RWPE1 (cell line): ENCODE results near the gene SLC9A1.

Source experiments
- CTCF ChIA-PET: fragments of 350-600 bp; sonication (Branson Sonifier 250); formaldehyde crosslinking; extraction: SDS; loops from one replicate; lab custom pipeline; 2021; lab: Yijun Ruan, JAX
- POLR2A ChIA-PET: fragments of 400-600 bp; formaldehyde crosslinking; extraction: SDS; loops from one replicate; lab custom pipeline; 2020; ENCODE audit warnings: antibody characterized with exemption; ENCODE audit not compliant: low non-redundant PET; lab: Yijun Ruan, JAX
- DNase-seq: peaks from one replicate; pipeline ENCODE4 v3.0.0; 2012; ENCODE audit warnings: low spot score
- H3K27ac ChIP-seq: fragments of 450-650 bp; 2 replicates; pipeline ENCODE4 v1.5.1; 2017
- TF ChIP-seq, protein P1 (sequence below): fragments of 450-650 bp; conservative IDR thresholded peaks from 2 replicates; pipeline ENCODE4 v1.5.1; 2017; ENCODE audit warnings: low read depth, mild to moderate bottlenecking

The SLC9A1 gene

DNA sequence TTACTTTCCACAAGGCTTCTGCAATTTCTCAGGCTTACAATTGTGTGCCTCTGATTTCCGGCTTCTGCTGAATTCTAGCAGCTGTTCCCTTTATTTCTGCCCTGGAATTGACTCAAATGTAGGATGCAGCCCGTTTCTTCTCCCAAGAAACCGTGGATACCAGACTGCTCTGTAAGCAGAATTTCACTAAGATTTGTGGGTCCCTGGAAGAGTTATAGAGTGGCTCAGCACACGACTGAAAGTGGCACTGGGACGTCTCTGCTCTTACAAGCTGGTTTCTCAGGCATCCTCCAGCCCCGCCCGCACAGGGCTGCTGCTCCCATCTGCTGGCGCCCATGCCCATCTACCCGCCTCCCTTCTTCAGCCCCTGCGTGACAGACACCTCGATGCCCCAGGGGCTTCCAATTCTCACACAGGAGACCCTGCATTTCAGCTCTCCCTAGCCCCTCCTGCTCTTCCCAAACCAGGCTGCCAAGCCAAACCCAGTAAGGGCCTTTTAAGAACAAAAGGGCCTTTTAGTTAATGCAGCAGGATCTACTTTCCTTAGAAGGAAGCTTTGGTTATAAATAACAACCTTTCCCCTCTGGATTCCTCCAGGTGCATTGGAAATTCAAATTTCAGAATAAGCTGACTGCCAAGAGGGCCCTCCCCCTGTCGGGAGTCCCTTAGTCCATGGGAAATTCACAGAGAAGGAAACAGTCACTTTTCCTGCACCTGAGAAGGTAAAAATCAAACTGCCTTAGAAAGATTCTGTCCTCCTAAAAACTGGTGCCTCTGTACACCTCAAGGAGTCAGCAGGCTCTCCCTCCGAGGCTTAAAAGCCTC lies 96.9 kb downstream of the SLC9A1 start:
- ChIA-PET POLR2A (no interaction called here), CTCF (interaction anchor here (0.6 to 1.9 kb wide), 3 partner anchors 12 to 278 kb away, joined by 3 to 9 read pairs (median 6); no protein-coding TSS in a partner anchor)
- 0 out of 2 replicates have a peak overlapping the region, but pooled peaks have one; percentile 10 for H3K27ac ChIP-seq
- no peak for DNase-seq
- TF ChIP-seq, protein P1, sequence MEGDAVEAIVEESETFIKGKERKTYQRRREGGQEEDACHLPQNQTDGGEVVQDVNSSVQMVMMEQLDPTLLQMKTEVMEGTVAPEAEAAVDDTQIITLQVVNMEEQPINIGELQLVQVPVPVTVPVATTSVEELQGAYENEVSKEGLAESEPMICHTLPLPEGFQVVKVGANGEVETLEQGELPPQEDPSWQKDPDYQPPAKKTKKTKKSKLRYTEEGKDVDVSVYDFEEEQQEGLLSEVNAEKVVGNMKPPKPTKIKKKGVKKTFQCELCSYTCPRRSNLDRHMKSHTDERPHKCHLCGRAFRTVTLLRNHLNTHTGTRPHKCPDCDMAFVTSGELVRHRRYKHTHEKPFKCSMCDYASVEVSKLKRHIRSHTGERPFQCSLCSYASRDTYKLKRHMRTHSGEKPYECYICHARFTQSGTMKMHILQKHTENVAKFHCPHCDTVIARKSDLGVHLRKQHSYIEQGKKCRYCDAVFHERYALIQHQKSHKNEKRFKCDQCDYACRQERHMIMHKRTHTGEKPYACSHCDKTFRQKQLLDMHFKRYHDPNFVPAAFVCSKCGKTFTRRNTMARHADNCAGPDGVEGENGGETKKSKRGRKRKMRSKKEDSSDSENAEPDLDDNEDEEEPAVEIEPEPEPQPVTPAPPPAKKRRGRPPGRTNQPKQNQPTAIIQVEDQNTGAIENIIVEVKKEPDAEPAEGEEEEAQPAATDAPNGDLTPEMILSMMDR = no peak

DNA sequence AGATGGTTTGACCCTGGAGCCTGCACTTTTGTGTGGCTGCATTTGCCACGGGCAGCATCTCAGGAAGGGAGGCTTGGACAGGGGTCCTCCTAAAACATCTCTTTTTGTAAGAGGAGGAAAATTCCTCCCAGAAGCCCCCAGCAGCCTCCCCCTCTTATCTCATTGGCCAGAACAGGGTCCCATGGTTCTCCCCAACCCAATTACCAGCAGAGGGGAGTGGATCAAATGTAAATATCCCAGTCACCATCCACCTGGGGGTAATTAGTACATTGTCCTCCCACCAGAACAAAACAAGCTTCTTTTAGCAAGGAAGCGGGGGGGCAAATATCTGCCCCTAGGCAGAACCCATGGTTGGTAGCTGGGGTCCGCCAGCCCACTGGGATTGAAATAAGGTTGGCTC lies 97.5 kb downstream of the SLC9A1 start:
- no peak for DNase-seq
- TF ChIP-seq, protein P1 = no peak
- H3K27ac ChIP-seq = no peak overlapping the region
- POLR2A ChIA-PET = interaction anchor here (0.5 kb wide), 1 partner anchor 295 kb away, joined by 3 read pairs; no protein-coding TSS in a partner anchor
- CTCF ChIA-PET = interaction anchor here (0.6 to 1.9 kb wide), 3 partner anchors 12 to 278 kb away, joined by 3 to 9 read pairs (median 6); no protein-coding TSS in a partner anchor

DNA sequence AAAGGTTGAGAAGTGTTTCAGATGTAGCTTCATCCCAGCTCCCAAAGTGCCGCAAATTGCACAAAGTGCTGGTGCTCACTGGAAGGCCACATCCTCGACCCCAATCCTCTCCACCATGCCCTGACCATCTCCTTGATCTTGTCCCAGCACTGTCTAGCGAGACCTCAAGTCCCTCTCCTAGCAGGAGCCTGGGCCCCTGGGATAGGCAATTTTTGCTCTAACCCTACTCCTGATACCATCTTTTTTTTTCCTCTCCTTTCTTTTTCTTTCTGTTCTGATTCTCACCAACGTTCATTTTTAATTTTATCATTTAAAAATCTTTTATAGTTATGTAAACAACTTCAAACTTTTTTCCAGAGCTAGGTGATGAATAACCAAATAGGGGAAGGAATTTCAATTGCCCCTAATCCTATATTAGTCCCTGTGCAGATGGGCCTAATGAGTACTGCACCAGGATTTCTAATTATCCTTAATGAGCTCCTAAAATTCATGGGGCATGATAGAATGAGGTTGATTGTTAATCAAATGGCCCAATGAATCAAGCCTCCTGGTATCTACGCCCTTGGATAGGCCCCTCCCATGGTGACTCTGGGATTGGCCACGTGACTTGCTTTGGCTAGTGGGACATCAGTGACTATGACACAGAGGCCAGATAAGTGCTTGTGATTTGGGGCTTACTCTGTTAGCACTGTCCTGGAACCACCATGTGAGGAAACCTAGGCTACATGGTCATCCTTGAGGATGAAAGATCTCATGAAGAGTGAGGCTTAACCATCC lies 100.8 kb downstream of the SLC9A1 start:
- ChIA-PET POLR2A (no interaction called here), CTCF (interaction anchor here (0.7 to 2.5 kb wide), 6 partner anchors 9 to 248 kb away, joined by 3 to 12 read pairs (median 4); no protein-coding TSS in a partner anchor)
- no peak overlapping the region for H3K27ac ChIP-seq

DNA sequence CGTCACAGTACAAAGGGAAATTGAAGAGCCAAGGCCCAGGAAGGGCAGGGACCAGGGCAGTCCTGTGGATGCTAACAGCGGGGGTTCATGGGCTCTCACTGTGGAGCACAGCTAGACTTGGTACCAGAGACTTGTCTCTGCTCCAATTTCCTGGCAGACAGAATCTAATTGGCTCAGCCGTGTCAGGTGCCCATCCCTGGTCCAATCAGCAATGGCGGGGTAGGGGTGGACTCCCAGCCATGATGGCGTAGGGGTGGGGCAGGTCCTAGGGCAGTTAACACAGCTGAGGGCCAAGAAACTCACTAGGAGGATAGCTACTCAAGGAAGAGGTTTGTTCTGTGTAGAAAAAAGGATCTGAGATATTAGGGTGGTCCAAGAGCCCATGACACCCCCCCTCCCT lies 102.4 kb downstream of the SLC9A1 start:
- H3K27ac ChIP-seq = no peak overlapping the region
- POLR2A ChIA-PET = no interaction called here
- CTCF ChIA-PET = interaction anchor here (0.7 to 0.8 kb wide), 2 partner anchors 45 to 377 kb away, joined by 3 read pairs; no protein-coding TSS in a partner anchor
- DNase-seq = no peak
- TF ChIP-seq, protein P1 = no peak

More for the DNA sequence above, 100.8 kb downstream of the SLC9A1 start:
- TF ChIP-seq, protein P1 = no peak
- DNase-seq = no peak

DNA sequence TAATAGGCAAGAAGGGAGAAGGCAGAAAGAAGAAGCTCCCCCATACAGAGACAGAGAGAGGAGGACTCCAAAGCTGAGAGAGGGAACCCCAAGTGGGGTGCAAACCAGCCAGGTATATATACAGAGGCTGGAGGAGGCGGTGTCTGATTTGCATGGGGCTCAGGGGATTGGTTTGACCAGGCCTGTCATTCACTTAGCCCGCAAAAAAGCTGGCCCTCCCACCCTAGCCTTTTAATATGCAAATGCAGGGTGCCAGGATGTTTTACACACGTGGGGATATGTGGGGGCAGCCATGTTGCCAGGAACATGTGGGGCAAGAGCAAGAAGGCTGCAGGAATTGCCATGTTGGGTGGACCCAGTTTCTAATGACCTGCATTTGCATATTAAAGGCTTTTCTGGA lies 105.3 kb downstream of the SLC9A1 start:
- ChIA-PET POLR2A (no interaction called here), CTCF (interaction anchor here (0.8 kb wide), 1 partner anchor 61 kb away, joined by 3 read pairs; no protein-coding TSS in a partner anchor)
- TF ChIP-seq, protein P1 = no peak
- no peak overlapping the region for H3K27ac ChIP-seq
- no peak for DNase-seq

DNA sequence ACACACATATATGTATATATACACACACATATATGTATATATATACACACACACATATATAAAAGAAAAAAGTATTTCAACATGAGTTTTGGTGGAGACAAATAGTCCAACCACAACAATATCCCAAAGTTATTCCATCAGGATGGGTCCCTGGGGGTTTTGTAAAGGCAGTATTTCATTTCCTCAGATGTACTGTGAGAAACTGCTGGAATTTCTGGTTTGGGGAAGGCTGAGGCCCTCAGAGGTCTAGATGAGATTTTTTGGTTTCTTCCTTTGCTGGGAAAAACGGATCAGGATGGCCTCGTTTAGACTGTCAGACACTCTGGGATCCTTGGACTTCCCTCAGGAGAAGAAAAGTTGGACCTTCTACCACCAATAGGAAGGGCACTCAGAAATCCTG lies 105.8 kb downstream of the SLC9A1 start:
- ChIA-PET CTCF (interaction anchor here (0.8 kb wide), 1 partner anchor 62 kb away, joined by 3 read pairs; no protein-coding TSS in a partner anchor), POLR2A (no interaction called here)
- DNase-seq = no peak
- no peak overlapping the region for H3K27ac ChIP-seq
- TF ChIP-seq, protein P1 = no peak
